GM12891 (cell line): ENCODE results near the gene GPER1.

Experiments
- DNase-seq: peaks from one replicate; pipeline ENCODE4 v3.0.0; 2011; ENCODE audit warnings: low spot score; ENCODE audit not compliant: insufficient read length
- FAIRE-seq: peaks from 2 replicates; lab custom pipeline; 2011; peaks lifted over from hg19 to GRCh38; lab: Jason Lieb, UNC
- PAX5 ChIP-seq: IDR thresholded peaks from 2 replicates; pipeline ENCODE4 v1.6.1; 2011; ENCODE audit warnings: low read length, moderate library complexity, mild to moderate bottlenecking; ENCODE audit not compliant: insufficient read depth, severe bottlenecking
- POLR2A ChIP-seq: IDR thresholded peaks from 2 replicates; pipeline ENCODE4 v1.6.1; 2011; ENCODE audit warnings: low read depth, low read length, control low read depth
- POLR2AphosphoS5 ChIP-seq: IDR thresholded peaks from 2 replicates; pipeline ENCODE4 v1.6.1; 2011; ENCODE audit warnings: low read depth, low read length, control low read depth
- POU2F2 ChIP-seq: IDR thresholded peaks from 2 replicates; pipeline ENCODE4 v1.6.1; 2011; ENCODE audit warnings: low read depth, mild to moderate bottlenecking, control low read depth, low read length, moderate library complexity
- SPI1 ChIP-seq: IDR thresholded peaks from 2 replicates; pipeline ENCODE4 v1.6.1; 2011; ENCODE audit warnings: low read depth, low read length, control low read depth
- TAF1 ChIP-seq: IDR thresholded peaks from 2 replicates; pipeline ENCODE4 v1.6.1; 2011; ENCODE audit warnings: low read depth, low read length, control low read depth

Gene GPER1

GRCh38 chr7:1045069-1046063, 42.5 kb upstream of the GPER1 start:
- FAIRE-seq (no peak), DNase-seq (no peak)
- TF ChIP-seq POLR2A (no peak), SPI1 (no peak), PAX5 (no peak), POU2F2 (no peak), TAF1 (no peak), POLR2AphosphoS5 (no peak)

GRCh38 chr7:1046722-1047679, 40.9 kb upstream of the GPER1 start:
- no peak for FAIRE-seq
- no peak for TF ChIP-seq PAX5
- TF ChIP-seq SPI1: no peak
- TF ChIP-seq POLR2A: no peak
- no peak for TF ChIP-seq POLR2AphosphoS5
- no peak for TF ChIP-seq POU2F2
- no peak for TF ChIP-seq TAF1
- no peak for DNase-seq

GRCh38 chr7:1049006-1049741, 38.7 kb upstream of the GPER1 start:
- DNase-seq (no peak), FAIRE-seq (peak; percentile 9)
- TF ChIP-seq POU2F2 (no peak), SPI1 (peak; percentile 34; the same call in 1 of the 2 replicates), TAF1 (no peak), POLR2A (no peak), POLR2AphosphoS5 (no peak), PAX5 (no peak)

- no peak for FAIRE-seq
- TF ChIP-seq PAX5: no peak
- no peak for TF ChIP-seq POLR2AphosphoS5
- no peak for TF ChIP-seq TAF1
- TF ChIP-seq POU2F2: no peak
- no peak for TF ChIP-seq SPI1
- no peak for DNase-seq
Measured at GRCh38 chr7:1049801-1050200, 38.1 kb upstream of the GPER1 start.

GRCh38 chr7:1050254-1050906, 37.5 kb upstream of the GPER1 start:
- TF ChIP-seq PAX5 (no peak), POLR2AphosphoS5 (no peak), POU2F2 (no peak), POLR2A (no peak), SPI1 (no peak), TAF1 (no peak)
- FAIRE-seq (no peak), DNase-seq (no peak)

GRCh38 chr7:1050956-1051690, 36.8 kb upstream of the GPER1 start:
- TF ChIP-seq POU2F2: no peak
- no peak for TF ChIP-seq PAX5
- TF ChIP-seq POLR2AphosphoS5: no peak
- TF ChIP-seq SPI1: no peak
- no peak for TF ChIP-seq POLR2A
- no peak for TF ChIP-seq TAF1
- no peak for FAIRE-seq

GRCh38 chr7:1052031-1052818, 35.7 kb upstream of the GPER1 start:
- TF ChIP-seq POLR2AphosphoS5: no peak
- no peak for TF ChIP-seq SPI1
- no peak for TF ChIP-seq POU2F2
- TF ChIP-seq PAX5: no peak
- no peak for TF ChIP-seq TAF1
- TF ChIP-seq POLR2A: no peak
- no peak for FAIRE-seq
- no peak for DNase-seq

More at GRCh38 chr7:1050956-1051690, 36.8 kb upstream of the GPER1 start:
- no peak for DNase-seq
